OCI-LY7 (cell line): ENCODE data around the gene ARHGEF19. TPM values are rescaled to one million over a fixed set of nuclear protein-coding genes. Genes with fewer than 3 reads are reported as not detected.
A peak's percentile ranks its signal among the peaks of the same experiment; 100 is the strongest.

Experiments
- BruUV-seq: library from RNA; stranded (reverse); fragments of 400-500 nt; replicated peaks from 2 replicates; lab custom pipeline; 2021; lab: Mats Ljungman, UMichigan
- CTCF ChIA-PET: fragments of 300-600 bp; sonication (Branson Sonifier 250); formaldehyde crosslinking; loops from one replicate; lab custom pipeline; 2022; ENCODE audit warnings: antibody characterized with exemption; ENCODE audit not compliant: unreplicated experiment; lab: Charles Lee
- POLR2A ChIA-PET: fragments of 300-600 bp; sonication (Branson Sonifier 250); formaldehyde crosslinking; loops from one replicate; lab custom pipeline; 2022; ENCODE audit warnings: antibody characterized with exemption; lab: Charles Lee
- DNase-seq: peaks from one replicate; pipeline ENCODE4 v3.0.0-alpha.2; 2015; ENCODE audit warnings: low spot score
- H2AFZ ChIP-seq: fragments of 200-600 bp; sonication (generic), shearing (Covaris generic); 2 replicates; pipeline ENCODE4 v1.6.1; 2014; ENCODE audit warnings: mild to moderate bottlenecking, antibody characterized with exemption, low read length, moderate library complexity
- H3K27ac ChIP-seq: fragments of 200-600 bp; sonication (generic); 2 replicates; pipeline ENCODE4 v1.5.1; 2014; ENCODE audit warnings: mixed run types, low read depth, mild to moderate bottlenecking, moderate library complexity, low read length, inconsistent platforms; ENCODE audit not compliant: poor library complexity, severe bottlenecking
- H3K36me3 ChIP-seq: fragments of 200-600 bp; sonication (generic); 2 replicates; pipeline ENCODE4 v1.6.1; 2014; ENCODE audit warnings: mild to moderate bottlenecking, antibody characterized with exemption, low read length, moderate library complexity, mixed read lengths; ENCODE audit not compliant: insufficient read depth
- H3K4me1 ChIP-seq: fragments of 200-600 bp; sonication (generic); 2 replicates; pipeline ENCODE4 v1.5.1; 2014; ENCODE audit warnings: mild to moderate bottlenecking, low read length; ENCODE audit not compliant: insufficient read depth, poor library complexity, severe bottlenecking
- H3K4me2 ChIP-seq: fragments of 200-600 bp; sonication (generic); 2 replicates; pipeline ENCODE4 v1.6.1; 2014; ENCODE audit warnings: mild to moderate bottlenecking, low read length
- H3K4me3 ChIP-seq: fragments of 200-600 bp; sonication (generic); 2 replicates; pipeline ENCODE4 v1.5.1; 2014; ENCODE audit warnings: mild to moderate bottlenecking, low read depth, low read length; ENCODE audit not compliant: poor library complexity, severe bottlenecking
- H3K79me2 ChIP-seq: fragments of 200-600 bp; sonication (generic); 2 replicates; pipeline ENCODE4 v1.6.1; 2016; ENCODE audit warnings: low read depth, mild to moderate bottlenecking, low read length, moderate library complexity, mixed read lengths; ENCODE audit not compliant: insufficient read depth
- H3K9me2 ChIP-seq: fragments of 200-600 bp; sonication (generic); 2 replicates; pipeline ENCODE4 v1.6.1; 2016; ENCODE audit warnings: mild to moderate bottlenecking, low read length, mixed read lengths; ENCODE audit not compliant: insufficient read depth
- H3K9me3 ChIP-seq: fragments of 200-600 bp; sonication (generic); 2 replicates; pipeline ENCODE4 v1.6.1; 2014; ENCODE audit warnings: mild to moderate bottlenecking, mixed run types, low read length, mixed read lengths
- H4K20me1 ChIP-seq: fragments of 200-600 bp; sonication (generic); 2 replicates; pipeline ENCODE4 v1.6.1; 2014; ENCODE audit warnings: mild to moderate bottlenecking, antibody characterized with exemption, low read length, moderate library complexity, mixed read lengths; ENCODE audit not compliant: insufficient read depth
- CTCF ChIP-seq: fragments of 200-600 bp; sonication (generic); conservative IDR thresholded peaks from 2 replicates; pipeline ENCODE4 v1.5.1; 2014; ENCODE audit warnings: mild to moderate bottlenecking, antibody characterized with exemption, low read length, moderate library complexity, mixed read lengths
- EZH2phosphoT487 ChIP-seq: fragments of 200-600 bp; sonication (generic); IDR thresholded peaks from 2 replicates; pipeline ENCODE4 v1.6.1; 2018; ENCODE audit warnings: low read depth, borderline replicate concordance, mild to moderate bottlenecking, mixed run types, antibody characterized with exemption, low read length, moderate library complexity, mixed read lengths
- intact Hi-C: fragments of 100-400 bp; cut with micrococcal nuclease; formaldehyde crosslinking; loops from one replicate; pipeline ENCODE4 v1.10.0; 2022; ENCODE audit not compliant: unreplicated experiment
- total RNA-seq, 2 experiments: library from RNA; depleted of rRNA in 1 of 2; stranded (reverse); fragments of >200 nt in 1 of 2; shearing (Covaris generic) in 1 of 2; gene quantifications; 2 replicates each; pipeline ENCODE4 v1.2.3, GENCODE V29; 2014 to 2022

The ARHGEF19 gene
- total RNA-seq, 2 experiments from 2014 or later, result 2.7 to 6.2 TPM

GRCh38 chr1:16205334-16205671, 7.1 kb downstream of the ARHGEF19 start:
- no peaks in the 10 kb centered on the region for H3K9me2 ChIP-seq
- H3K79me2 ChIP-seq, result no peaks in the 10 kb centered on the region
- no peak overlapping the region for H3K27ac ChIP-seq
- peaks cover 6% of the 10 kb centered on the region for H3K4me1 ChIP-seq
- intact Hi-C loops, result loop anchor here (5.0 kb wide), 2 partner anchors 162 to 702 kb away; partner anchors contain the start of gene SZRD1
- H3K9me3 ChIP-seq, result no peaks in the 10 kb centered on the region
- no peak for DNase-seq
- POLR2A ChIA-PET, result no interaction called here
- H3K36me3 ChIP-seq, result no peaks in the 10 kb centered on the region
- CTCF ChIA-PET, result no interaction called here
- no peak overlapping the region for H2AFZ ChIP-seq
- H3K4me3 ChIP-seq, result no peak overlapping the region
- BruUV-seq, result no TSS peak
- H3K4me2 ChIP-seq, result no peak overlapping the region
- 0 out of 2 replicates have a peak, but pooled peaks have one; percentile 17 for TF ChIP-seq CTCF
- TF ChIP-seq EZH2phosphoT487, result no peak
- no peaks in the 10 kb centered on the region for H4K20me1 ChIP-seq

GRCh38 chr1:16204634-16205333, 7.7 kb downstream of the ARHGEF19 start:
- BruUV-seq, result no TSS peak
- peak; percentile 44 for DNase-seq
- TF ChIP-seq EZH2phosphoT487 (no peak), CTCF (peak; percentile 50; the same call in 1 of the 2 replicates)
- no peaks in the 10 kb centered on the region for H3K9me2 ChIP-seq
- H3K79me2 ChIP-seq, result no peaks in the 10 kb centered on the region
- H3K9me3 ChIP-seq, result no peaks in the 10 kb centered on the region
- no peak overlapping the region for H3K4me2 ChIP-seq
- no peak overlapping the region for H3K4me3 ChIP-seq
- H2AFZ ChIP-seq, result no peak overlapping the region
- H3K36me3 ChIP-seq, result no peaks in the 10 kb centered on the region
- no peaks in the 10 kb centered on the region for H4K20me1 ChIP-seq
- CTCF ChIA-PET, result no interaction called here
- H3K27ac ChIP-seq, result no peak overlapping the region
- peaks cover 6% of the 10 kb centered on the region for H3K4me1 ChIP-seq
- POLR2A ChIA-PET, result no interaction called here
- intact Hi-C loops, result loop anchor here (5.0 kb wide), 2 partner anchors 163 to 703 kb away; partner anchors contain the start of gene SZRD1

DNA sequence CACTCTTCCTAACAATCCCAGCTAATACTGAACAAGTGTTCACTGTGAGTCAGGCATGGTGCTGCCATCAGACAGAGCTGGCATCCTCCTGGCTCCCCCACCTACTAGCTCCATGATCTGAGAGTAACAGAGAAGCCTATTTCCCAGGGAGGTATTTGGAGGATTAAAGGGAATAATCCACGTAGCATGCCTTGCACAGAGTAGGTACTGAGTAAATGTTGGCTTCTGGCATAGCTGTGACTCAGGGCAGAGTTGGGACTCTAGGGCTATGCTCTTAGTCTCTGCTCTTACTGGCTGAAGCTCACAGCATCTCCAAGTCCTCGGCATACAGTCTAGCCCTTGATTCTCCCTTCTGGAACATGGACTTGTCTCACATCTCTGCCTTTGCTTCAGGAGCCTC, 8.2 kb downstream of the ARHGEF19 start:
- H3K4me2 ChIP-seq, result no peak overlapping the region
- H3K79me2 ChIP-seq, result no peaks in the 10 kb centered on the region
- H3K36me3 ChIP-seq, result no peaks in the 10 kb centered on the region
- no peak for DNase-seq
- no peak overlapping the region for H3K27ac ChIP-seq
- ChIA-PET CTCF (no interaction called here), POLR2A (no interaction called here)
- TF ChIP-seq EZH2phosphoT487 (no peak), CTCF (no peak)
- intact Hi-C loops, result no loop called here
- H3K4me1 ChIP-seq, result peaks cover 6% of the 10 kb centered on the region
- H2AFZ ChIP-seq, result no peak overlapping the region
- H3K9me2 ChIP-seq, result no peaks in the 10 kb centered on the region
- no peaks in the 10 kb centered on the region for H3K9me3 ChIP-seq
- no peaks in the 10 kb centered on the region for H4K20me1 ChIP-seq
- H3K4me3 ChIP-seq, result no peak overlapping the region
- BruUV-seq, result no TSS peak
